ENCODE results near the gene SLC7A8.
"Not testable (repeated sequence)": the region's sequence is repeated elsewhere in the genome, so short reads cannot be mapped to it uniquely, and the experiment has no call there.

Gene SLC7A8

GRCh38 chr14:23209651-23210423 is 26.4 kb upstream of the SLC7A8 start:
- no peak for TF ChIP-seq CTCF (IDR thresholded peaks at IDR 0.05; ENCODE audit: borderline replicate concordance, insufficient read depth, low read depth, low read length)
- H3K4me3 ChIP-seq (ENCODE audit: low read depth, low read length), result no peak overlapping the region

- H3K4me3 ChIP-seq (ENCODE audit: low read depth, low read length), result no peak overlapping the region
- no peak for TF ChIP-seq CTCF (IDR thresholded peaks at IDR 0.05; ENCODE audit: borderline replicate concordance, insufficient read depth, low read depth, low read length)
Measured at GRCh38 chr14:23208324-23208723, 24.9 kb upstream of the SLC7A8 start.

GRCh38 chr14:23207146-23207540 is 23.7 kb upstream of the SLC7A8 start:
- no peak overlapping the region for H3K4me3 ChIP-seq (ENCODE audit: low read depth, low read length)

GRCh38 chr14:23206422-23207145 is 23.1 kb upstream of the SLC7A8 start:
- no peak for TF ChIP-seq CTCF (IDR thresholded peaks at IDR 0.05; ENCODE audit: borderline replicate concordance, insufficient read depth, low read depth, low read length)
- H3K4me3 ChIP-seq (ENCODE audit: low read depth, low read length), result no peak overlapping the region

More at GRCh38 chr14:23207146-23207540, 23.7 kb upstream of the SLC7A8 start:
- TF ChIP-seq CTCF (IDR thresholded peaks at IDR 0.05; ENCODE audit: borderline replicate concordance, insufficient read depth, low read depth, low read length), result no peak

GRCh38 chr14:23202001-23202400 is 18.5 kb upstream of the SLC7A8 start:
- H3K4me3 ChIP-seq (ENCODE audit: low read depth, low read length), result no peak overlapping the region
- TF ChIP-seq CTCF (IDR thresholded peaks at IDR 0.05; ENCODE audit: borderline replicate concordance, insufficient read depth, low read depth, low read length), result no peak

- not testable (repeated sequence) for H3K4me3 ChIP-seq (ENCODE audit: low read depth, low read length)
Measured at GRCh38 chr14:23199141-23199540, 15.7 kb upstream of the SLC7A8 start.

GRCh38 chr14:23196487-23196886 is 13.0 kb upstream of the SLC7A8 start:
- not testable (repeated sequence) for H3K4me3 ChIP-seq (ENCODE audit: low read depth, low read length)

GRCh38 chr14:23195552-23196101 is 12.2 kb upstream of the SLC7A8 start:
- no peak overlapping the region for H3K4me3 ChIP-seq (ENCODE audit: low read depth, low read length)
- TF ChIP-seq CTCF (IDR thresholded peaks at IDR 0.05; ENCODE audit: borderline replicate concordance, insufficient read depth, low read depth, low read length), result no peak
